Karpas-422 (cell line): ENCODE results near the gene STK24. TPM values are rescaled to one million over a fixed set of nuclear protein-coding genes. Genes with fewer than 3 reads are reported as not detected.
A peak's percentile ranks its signal among the peaks of the same experiment; 100 is the strongest.

Source experiments
- DNase-seq: peaks from one replicate; pipeline ENCODE4 v3.0.0-alpha.2; 2015
- H2AFZ ChIP-seq: fragments of 200-600 bp; sonication (generic); 2 replicates; pipeline ENCODE4 v1.6.1; 2014; ENCODE audit warnings: antibody characterized with exemption, low read length, mixed read lengths
- H3K27ac ChIP-seq: fragments of 200-600 bp; sonication (generic); 2 replicates; pipeline ENCODE4 v1.5.1; 2014; ENCODE audit warnings: mild to moderate bottlenecking, low read length, moderate library complexity
- H3K27me3 ChIP-seq: fragments of 200-600 bp; sonication (generic); 2 replicates; pipeline ENCODE4 v1.6.1; 2014; ENCODE audit warnings: low read length, mixed read lengths
- H3K36me3 ChIP-seq: fragments of 200-600 bp; sonication (generic); 2 replicates; pipeline ENCODE4 v1.6.1; 2014; ENCODE audit warnings: low read length, mixed read lengths; ENCODE audit not compliant: insufficient read depth
- H3K4me1 ChIP-seq: fragments of 200-600 bp; sonication (generic); 2 replicates; pipeline ENCODE4 v1.6.1; 2014; ENCODE audit warnings: mild to moderate bottlenecking, low read length, mixed read lengths
- H3K4me2 ChIP-seq: fragments of 200-600 bp; sonication (generic); 2 replicates; pipeline ENCODE4 v1.6.1; 2014; ENCODE audit warnings: low read length, low read depth, mild to moderate bottlenecking; ENCODE audit not compliant: poor library complexity, severe bottlenecking
- H3K4me3 ChIP-seq: fragments of 200-600 bp; sonication (generic); 2 replicates; pipeline ENCODE4 v1.5.1; 2014; ENCODE audit warnings: mild to moderate bottlenecking, antibody characterized with exemption, low read length, mixed read lengths
- H3K79me2 ChIP-seq: fragments of 200-600 bp; sonication (generic); 2 replicates; pipeline ENCODE4 v1.6.1; 2014; ENCODE audit warnings: mild to moderate bottlenecking, low read length, mixed read lengths
- H3K9ac ChIP-seq: fragments of 200-600 bp; sonication (generic); 2 replicates; pipeline ENCODE4 v1.6.0; 2014; ENCODE audit warnings: low read length
- H3K9me2 ChIP-seq: fragments of 200-600 bp; sonication (generic), shearing (Covaris generic); replicated peaks from 2 replicates; pipeline ENCODE4 v1.6.0; 2014; ENCODE audit warnings: mild to moderate bottlenecking, low read length, moderate library complexity; ENCODE audit not compliant: insufficient read depth
- H3K9me3 ChIP-seq: fragments of 300-700, 200-600 bp; sonication (generic); 2 replicates; pipeline ENCODE4 v1.6.1; 2014; ENCODE audit warnings: low read length, mixed read lengths
- H4K20me1 ChIP-seq: fragments of 200-600 bp; sonication (generic); 2 replicates; pipeline ENCODE4 v1.6.1; 2014; ENCODE audit warnings: mild to moderate bottlenecking, antibody characterized with exemption, low read length, low read depth; ENCODE audit not compliant: insufficient read depth
- total RNA-seq: library from RNA; depleted of rRNA; stranded (reverse); fragments of >200 nt; shearing (Covaris generic); gene quantifications from 2 replicates; pipeline ENCODE4 v1.2.3, GENCODE V29; 2014; ENCODE audit warnings: low replicate concordance

Gene STK24
- total RNA-seq, 1 experiment from 2014 or later, result 107 TPM

- DNase-seq, result peak; percentile 25
- Histone ChIP-seq H4K20me1 (no peaks in the 10 kb centered on the region), H3K4me2 (no peak overlapping the region)
Measured at GRCh38 chr13:98586400-98587345, 9.8 kb upstream of the STK24 start.

GRCh38 chr13:98585946-98586345 lies 9.0 kb upstream of the STK24 start:
- H3K4me2 ChIP-seq, result no peak overlapping the region
- H3K4me1 ChIP-seq, result peaks cover 10% of the 10 kb centered on the region

More at GRCh38 chr13:98586400-98587345, 9.8 kb upstream of the STK24 start:
- H3K4me1 ChIP-seq, result peaks cover 8% of the 10 kb centered on the region
- no peak overlapping the region for H3K9ac ChIP-seq
- H3K27me3 ChIP-seq, result no peaks in the 10 kb centered on the region
- H3K36me3 ChIP-seq, result no peaks in the 10 kb centered on the region
- no peak overlapping the region for H2AFZ ChIP-seq
- H3K4me3 ChIP-seq, result no peak overlapping the region
- no peak overlapping the region for H3K27ac ChIP-seq
- H3K9me3 ChIP-seq, result no peaks in the 10 kb centered on the region
- no peaks in the 10 kb centered on the region for H3K9me2 ChIP-seq
- no peaks in the 10 kb centered on the region for H3K79me2 ChIP-seq

DNA sequence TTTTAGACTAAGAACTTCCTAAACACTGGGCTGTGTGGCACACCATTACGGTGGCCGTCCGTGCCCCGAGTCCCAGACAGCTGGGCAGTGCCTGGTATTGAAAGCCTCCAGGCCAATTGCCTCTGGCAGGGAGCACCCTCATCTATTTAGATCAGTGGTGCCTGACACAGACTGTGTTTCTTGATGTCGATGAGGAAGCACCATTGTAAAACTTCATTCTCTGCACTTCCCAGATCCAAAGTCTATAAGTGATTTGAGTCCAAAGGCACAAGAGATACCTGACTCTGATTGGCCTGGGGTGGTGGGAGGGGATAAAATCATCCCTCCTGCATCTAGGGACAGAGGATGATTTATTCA lies 8.5 kb upstream of the STK24 start:
- no peak overlapping the region for H3K9ac ChIP-seq
- no peak overlapping the region for H3K4me3 ChIP-seq
- no peaks in the 10 kb centered on the region for H3K9me3 ChIP-seq
- H3K36me3 ChIP-seq, result no peaks in the 10 kb centered on the region
- H3K27me3 ChIP-seq, result no peaks in the 10 kb centered on the region
- H4K20me1 ChIP-seq, result no peaks in the 10 kb centered on the region
- no peak overlapping the region for H2AFZ ChIP-seq
- peaks cover 10% of the 10 kb centered on the region for H3K4me1 ChIP-seq
- no peak overlapping the region for H3K4me2 ChIP-seq
- peak; percentile 31 for DNase-seq
- H3K9me2 ChIP-seq, result no peaks in the 10 kb centered on the region
- H3K27ac ChIP-seq, result no peak overlapping the region
- H3K79me2 ChIP-seq, result no peaks in the 10 kb centered on the region

More at GRCh38 chr13:98585946-98586345, 9.0 kb upstream of the STK24 start:
- Histone ChIP-seq H3K9me2 (no peaks in the 10 kb centered on the region), H3K9me3 (no peaks in the 10 kb centered on the region), H3K9ac (no peak overlapping the region), H3K27ac (no peak overlapping the region), H3K36me3 (no peaks in the 10 kb centered on the region), H3K79me2 (no peaks in the 10 kb centered on the region), H3K27me3 (no peaks in the 10 kb centered on the region), H2AFZ (no peak overlapping the region), H3K4me3 (no peak overlapping the region), H4K20me1 (no peaks in the 10 kb centered on the region)
- DNase-seq, result peak; percentile 27

GRCh38 chr13:98584668-98585397 lies 7.9 kb upstream of the STK24 start:
- Histone ChIP-seq H3K79me2 (no peaks in the 10 kb centered on the region), H3K27me3 (no peaks in the 10 kb centered on the region), H3K27ac (no peak overlapping the region), H2AFZ (no peak overlapping the region), H3K9me3 (no peaks in the 10 kb centered on the region), H3K4me3 (no peak overlapping the region), H3K9me2 (no peaks in the 10 kb centered on the region), H3K4me2 (no peak overlapping the region), H4K20me1 (no peaks in the 10 kb centered on the region), H3K36me3 (no peaks in the 10 kb centered on the region), H3K4me1 (peaks cover 10% of the 10 kb centered on the region), H3K9ac (no peak overlapping the region)
- DNase-seq, result no peak

DNA sequence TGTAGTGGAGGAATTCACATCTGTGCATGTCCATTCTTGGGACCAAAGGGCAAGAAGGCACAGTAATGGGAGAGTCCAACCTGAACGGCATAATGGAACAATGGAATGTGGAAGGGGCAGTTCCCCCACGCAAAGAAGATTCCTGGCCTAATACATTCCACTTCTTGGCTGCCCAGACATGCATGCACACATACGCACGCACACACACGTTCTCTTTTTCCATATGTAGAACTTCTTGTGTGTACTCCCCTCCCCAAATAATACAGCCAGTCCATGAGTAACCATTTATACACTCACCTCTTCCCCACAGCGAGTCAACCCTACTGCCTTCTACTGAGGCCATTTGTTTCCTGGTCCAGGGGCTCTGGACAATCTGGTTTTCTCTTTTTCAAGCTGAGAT lies 6.0 kb upstream of the STK24 start:
- Histone ChIP-seq H3K79me2 (no peaks in the 10 kb centered on the region), H3K4me1 (peaks cover 13% of the 10 kb centered on the region), H3K4me2 (no peak overlapping the region), H3K9me3 (no peaks in the 10 kb centered on the region), H3K4me3 (no peak overlapping the region), H4K20me1 (no peaks in the 10 kb centered on the region), H2AFZ (no peak overlapping the region), H3K27me3 (no peaks in the 10 kb centered on the region), H3K9me2 (no peaks in the 10 kb centered on the region), H3K27ac (no peak overlapping the region), H3K36me3 (no peaks in the 10 kb centered on the region), H3K9ac (no peak overlapping the region)
- DNase-seq, result no peak

GRCh38 chr13:98581971-98582702 lies 5.2 kb upstream of the STK24 start:
- Histone ChIP-seq H3K36me3 (no peaks in the 10 kb centered on the region), H2AFZ (no peak overlapping the region), H4K20me1 (no peaks in the 10 kb centered on the region), H3K27ac (no peak overlapping the region), H3K4me1 (peaks cover 19% of the 10 kb centered on the region), H3K9ac (no peak overlapping the region), H3K27me3 (no peaks in the 10 kb centered on the region), H3K79me2 (no peaks in the 10 kb centered on the region), H3K9me3 (no peaks in the 10 kb centered on the region), H3K9me2 (no peaks in the 10 kb centered on the region), H3K4me2 (no peak overlapping the region), H3K4me3 (no peak overlapping the region)
- DNase-seq, result peak; percentile 49

GRCh38 chr13:98581381-98581780 lies 4.5 kb upstream of the STK24 start:
- no peaks in the 10 kb centered on the region for H3K36me3 ChIP-seq
- no peak overlapping the region for H3K27ac ChIP-seq
- no peaks in the 10 kb centered on the region for H3K9me2 ChIP-seq
- H3K4me1 ChIP-seq, result peaks cover 19% of the 10 kb centered on the region
- H4K20me1 ChIP-seq, result no peaks in the 10 kb centered on the region
- H2AFZ ChIP-seq, result no peak overlapping the region
- no peaks in the 10 kb centered on the region for H3K27me3 ChIP-seq
- H3K4me3 ChIP-seq, result no peak overlapping the region
- H3K9ac ChIP-seq, result no peak overlapping the region
- H3K4me2 ChIP-seq, result no peak overlapping the region
- peaks cover 1% of the 10 kb centered on the region for H3K79me2 ChIP-seq
- DNase-seq, result no peak
- H3K9me3 ChIP-seq, result no peaks in the 10 kb centered on the region

GRCh38 chr13:98580420-98580819 lies 3.5 kb upstream of the STK24 start:
- Histone ChIP-seq H3K79me2 (peaks cover 11% of the 10 kb centered on the region), H3K27me3 (no peaks in the 10 kb centered on the region), H3K9me3 (no peaks in the 10 kb centered on the region), H3K27ac (no peak overlapping the region), H3K9me2 (no peaks in the 10 kb centered on the region), H3K36me3 (no peaks in the 10 kb centered on the region), H3K4me1 (peaks cover 19% of the 10 kb centered on the region), H3K4me3 (no peak overlapping the region), H4K20me1 (peaks cover 6% of the 10 kb centered on the region; the same call in 1 of the 2 replicates), H3K4me2 (no peak overlapping the region), H2AFZ (no peak overlapping the region), H3K9ac (no peak overlapping the region)
- DNase-seq, result no peak
